HG03575 (cell line): ENCODE data around the gene PNPLA8.

Experiments
- ATAC-seq: cut with Tn5 transposase; IDR thresholded peaks from one replicate; pipeline ENCODE4 v1.9.1; 2021; ENCODE audit not compliant: unreplicated experiment, insufficient number of reproducible peaks, low FRiP score; ENCODE audit errors: extremely low read depth

PNPLA8 gene

DNA sequence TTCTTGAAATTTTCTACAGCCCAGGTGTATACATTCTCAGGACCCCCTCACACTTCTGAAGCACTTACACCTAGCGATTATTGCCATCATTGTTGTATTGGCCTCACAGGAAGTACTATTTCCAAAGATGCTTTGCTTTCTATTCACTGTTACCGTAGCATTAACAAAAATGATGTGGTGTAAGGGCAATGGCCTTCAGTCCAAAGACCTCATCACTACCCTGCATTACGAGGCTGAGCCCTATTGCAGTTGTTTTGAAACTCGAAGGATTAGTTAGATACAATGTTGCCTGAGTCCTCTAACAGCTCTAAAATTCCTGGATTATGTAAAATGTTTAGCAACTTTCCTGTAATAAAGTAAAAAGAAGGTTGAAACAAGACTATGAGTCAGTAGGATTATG, 72.6 kb downstream of the PNPLA8 start:
- ATAC-seq: no peak

DNA sequence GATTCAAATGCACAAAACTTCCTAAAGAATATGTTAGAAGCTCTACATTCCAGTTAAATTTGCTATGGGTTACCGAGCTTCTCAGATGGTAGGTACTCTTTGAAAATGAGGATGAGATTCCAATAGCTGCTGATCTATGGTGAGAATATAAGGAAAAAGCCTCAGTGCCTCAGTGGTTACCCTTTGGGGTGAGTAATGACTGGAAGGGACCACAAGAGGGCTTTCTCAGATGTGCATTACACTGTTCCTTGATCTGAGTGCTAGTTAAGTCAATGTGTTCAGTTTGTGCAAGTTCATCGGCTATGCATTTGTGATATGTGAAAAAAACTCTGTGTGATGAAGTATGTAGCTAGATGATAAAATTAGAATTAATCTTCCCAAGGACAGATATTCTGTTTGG, 73.2 kb downstream of the PNPLA8 start:
- ATAC-seq: no peak

DNA sequence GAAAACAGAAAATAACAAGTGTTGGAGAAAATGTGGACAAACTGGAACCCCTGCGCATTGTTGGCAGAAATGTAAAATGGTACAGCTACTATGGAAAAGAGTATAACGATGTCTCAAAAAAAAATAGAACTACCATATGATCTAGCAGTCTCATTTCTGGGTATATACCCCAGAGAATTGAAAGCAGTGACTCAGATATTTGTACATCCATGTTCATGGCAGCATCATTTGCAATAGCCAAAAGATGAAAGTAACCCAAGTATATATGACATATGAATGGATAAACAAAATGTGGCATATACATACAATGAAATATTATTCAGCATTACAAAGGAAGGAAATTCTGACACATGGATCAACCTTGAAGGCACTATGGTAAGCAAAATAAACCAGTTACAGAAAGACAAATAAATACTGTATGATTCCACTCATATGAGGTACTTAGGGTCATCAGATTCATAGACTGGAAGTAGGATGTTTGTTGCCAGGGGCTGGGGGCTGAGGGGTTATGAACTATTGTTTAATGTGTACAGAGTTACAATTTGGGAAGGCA, 74.6 kb downstream of the PNPLA8 start:
- no peak for ATAC-seq

DNA sequence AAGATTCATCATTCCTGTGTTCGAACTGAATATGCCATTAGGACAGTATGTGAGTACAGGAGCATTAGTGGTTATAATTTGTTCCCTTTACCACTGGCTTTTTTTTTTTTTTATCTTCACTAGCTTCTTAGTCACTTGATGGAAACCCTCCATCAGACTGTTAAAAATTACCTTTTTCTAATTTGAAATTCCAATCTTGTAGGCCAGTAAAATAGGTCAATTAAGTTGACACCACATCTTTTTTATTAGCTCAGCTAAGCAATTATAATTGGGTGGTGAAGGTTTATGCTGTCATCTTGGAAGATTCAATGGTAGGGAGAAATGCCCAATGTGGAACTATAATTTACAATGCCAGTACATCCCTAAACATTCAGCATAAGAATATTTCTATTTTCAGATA, 75.8 kb downstream of the PNPLA8 start:
- ATAC-seq: no peak

DNA sequence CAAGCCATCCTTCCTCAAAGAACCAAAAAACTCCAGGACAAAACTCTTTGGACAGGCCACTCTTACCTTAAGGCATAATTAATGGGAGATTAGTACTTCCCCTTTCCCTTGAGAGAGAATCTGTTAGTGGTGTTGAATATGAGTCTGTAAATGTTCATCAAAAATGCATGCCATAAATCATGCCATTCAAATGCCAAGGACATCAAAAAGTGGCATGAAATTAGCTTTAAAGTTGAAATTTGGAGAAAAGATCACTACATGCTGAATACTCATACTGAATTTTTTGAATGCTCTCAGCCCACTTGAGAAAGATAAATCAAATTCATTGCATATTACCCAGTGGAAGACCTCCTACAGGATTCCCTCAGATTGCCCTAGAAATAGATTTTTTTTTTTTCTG, 76.4 kb downstream of the PNPLA8 start:
- no peak for ATAC-seq

DNA sequence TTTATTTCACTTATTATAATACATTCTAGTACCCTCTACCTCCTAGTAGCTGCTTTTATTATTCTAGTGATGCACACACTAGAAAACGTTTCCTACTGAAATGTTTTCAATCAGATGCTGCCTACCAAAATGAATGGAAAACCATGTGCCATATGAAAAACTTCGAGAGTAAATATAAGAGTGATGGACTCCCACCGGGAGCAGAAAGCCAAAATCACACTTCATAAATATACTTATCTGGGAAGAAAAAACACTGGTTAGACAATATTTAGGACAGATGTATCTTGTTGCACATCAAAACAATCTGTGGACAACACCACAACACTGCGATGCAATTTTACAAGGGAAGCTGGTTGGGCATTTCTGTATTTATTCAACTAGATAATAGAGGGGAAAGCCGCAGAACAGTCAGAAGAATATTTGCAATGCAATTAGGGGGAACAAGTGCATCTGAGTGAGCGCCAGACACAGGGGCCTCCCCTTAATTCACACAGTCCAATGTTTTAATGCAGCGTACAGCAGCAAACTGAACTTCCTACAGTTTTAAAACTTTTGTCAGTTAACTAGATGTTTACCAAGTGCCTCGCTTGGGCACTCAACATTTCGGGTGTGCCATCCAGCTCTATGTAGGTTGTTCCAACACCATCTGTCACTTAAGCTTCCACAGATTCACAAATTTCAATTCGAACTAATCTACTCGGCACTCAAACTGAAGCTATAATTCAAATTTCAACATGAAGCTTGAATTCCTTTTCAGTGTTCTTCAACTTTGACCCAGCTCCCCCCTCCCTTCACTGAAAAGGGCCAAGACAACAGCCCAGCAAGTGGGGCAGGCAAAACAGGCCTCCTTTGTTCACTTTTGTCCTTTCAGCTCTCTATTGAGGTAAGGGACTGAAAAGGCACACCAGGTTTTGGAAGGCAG, 77.1 kb downstream of the PNPLA8 start:
- ATAC-seq: no peak

DNA sequence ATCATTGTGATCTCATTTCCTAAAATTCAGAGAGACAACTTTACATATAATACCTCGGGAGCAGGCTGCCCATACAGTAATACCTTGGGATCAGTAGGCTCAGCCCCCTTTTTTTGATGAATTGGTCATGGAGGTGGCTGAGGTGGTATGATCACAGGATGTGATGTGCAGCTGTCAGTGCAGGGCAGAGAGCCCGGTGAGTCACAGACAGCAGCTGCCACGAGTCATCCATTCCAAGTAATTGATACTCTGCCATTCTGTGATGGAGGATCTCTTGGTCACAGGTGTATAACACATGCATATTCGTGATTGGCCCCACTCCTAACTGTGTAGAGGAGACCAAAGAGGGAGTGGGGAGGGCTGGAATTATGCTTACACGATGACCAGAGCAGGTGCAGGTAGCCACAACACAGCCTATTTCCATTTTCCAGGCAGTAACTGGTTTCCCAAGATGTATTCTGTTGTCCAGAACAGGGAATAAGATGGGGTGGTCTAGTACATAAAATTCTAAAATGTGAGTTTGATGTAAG, 83.8 kb downstream of the PNPLA8 start:
- no peak for ATAC-seq

DNA sequence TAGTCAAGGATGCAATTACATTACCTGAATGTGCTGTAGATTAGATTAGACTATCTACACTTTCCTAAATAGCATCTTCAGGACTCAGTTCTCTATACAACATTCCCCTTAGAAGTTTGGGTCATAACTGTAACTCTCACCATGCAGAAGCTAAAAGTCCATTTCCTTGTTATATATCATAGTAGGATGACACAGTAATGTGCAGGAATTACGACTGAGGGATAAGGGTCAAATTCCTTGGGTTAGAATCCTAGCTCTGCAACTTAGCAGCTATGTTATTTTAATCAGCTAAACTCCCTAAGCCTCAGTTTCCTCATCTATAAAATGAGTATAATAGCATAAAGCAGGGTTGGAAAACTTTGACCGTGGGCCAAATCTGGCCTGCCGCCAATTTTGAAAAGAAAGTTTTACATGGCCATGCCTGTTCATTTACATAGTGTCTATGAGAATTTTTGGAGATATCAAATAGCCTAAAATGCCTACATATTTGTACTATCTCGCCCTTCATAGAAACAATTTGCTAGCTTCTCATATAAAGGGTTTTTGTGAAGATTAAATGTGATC, 84.5 kb downstream of the PNPLA8 start:
- no peak for ATAC-seq

DNA sequence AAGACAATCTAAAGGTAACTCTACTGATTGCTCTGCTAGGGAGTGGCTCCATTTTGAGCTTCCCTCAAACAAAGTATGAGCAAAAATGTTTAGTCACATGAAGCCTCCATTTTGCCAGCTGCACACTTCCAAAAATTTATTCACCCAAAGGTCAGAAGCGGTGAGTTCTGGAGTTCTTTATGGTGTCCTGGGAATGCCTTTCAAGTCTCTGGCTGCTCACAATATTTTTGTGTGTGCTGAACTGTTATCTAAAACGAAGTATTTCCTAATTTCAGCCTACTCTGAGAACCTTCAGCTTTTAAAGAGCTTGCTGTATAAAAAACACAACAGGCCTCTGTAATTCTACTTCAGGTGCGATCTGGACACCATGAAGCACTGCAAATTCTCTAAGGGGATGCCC, 85.3 kb downstream of the PNPLA8 start:
- ATAC-seq: no peak

DNA sequence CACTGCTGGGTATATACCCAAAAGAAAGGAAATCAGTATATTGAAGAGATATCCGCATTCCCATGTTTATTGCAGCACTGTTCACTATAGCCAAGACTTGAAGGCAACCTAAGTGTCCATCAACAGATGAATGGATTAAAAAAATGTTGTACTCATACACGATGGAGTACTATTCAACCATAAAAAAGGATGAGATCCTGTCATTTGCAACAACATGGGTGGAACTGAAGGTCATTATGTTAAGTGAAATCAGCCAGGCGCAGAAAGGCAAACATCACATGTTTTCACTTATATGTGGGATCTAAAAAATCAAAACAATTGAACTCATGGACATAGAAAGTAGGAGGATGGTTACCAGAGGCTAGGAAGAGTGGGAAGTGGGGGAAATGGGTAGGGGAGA, 89.0 kb downstream of the PNPLA8 start:
- ATAC-seq: no peak

DNA sequence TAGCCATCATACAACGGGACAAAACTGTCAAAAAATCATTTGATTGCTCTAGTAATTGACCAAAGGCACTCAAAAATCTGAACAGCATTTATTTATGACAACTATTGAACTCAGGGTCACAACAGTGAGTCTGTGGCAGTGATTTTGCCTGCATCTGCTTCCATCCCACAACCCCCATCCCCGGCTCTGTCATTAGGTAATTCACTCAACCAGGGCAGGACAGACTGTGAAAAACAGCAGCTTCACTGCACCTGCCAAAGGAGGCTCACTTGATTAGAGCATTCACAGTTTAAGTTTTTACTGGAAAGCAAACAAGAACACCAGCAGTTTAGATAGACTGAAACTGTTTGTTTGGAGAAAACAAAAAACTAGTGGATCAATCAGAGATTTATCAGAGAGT, 91.9 kb downstream of the PNPLA8 start:
- no peak for ATAC-seq

DNA sequence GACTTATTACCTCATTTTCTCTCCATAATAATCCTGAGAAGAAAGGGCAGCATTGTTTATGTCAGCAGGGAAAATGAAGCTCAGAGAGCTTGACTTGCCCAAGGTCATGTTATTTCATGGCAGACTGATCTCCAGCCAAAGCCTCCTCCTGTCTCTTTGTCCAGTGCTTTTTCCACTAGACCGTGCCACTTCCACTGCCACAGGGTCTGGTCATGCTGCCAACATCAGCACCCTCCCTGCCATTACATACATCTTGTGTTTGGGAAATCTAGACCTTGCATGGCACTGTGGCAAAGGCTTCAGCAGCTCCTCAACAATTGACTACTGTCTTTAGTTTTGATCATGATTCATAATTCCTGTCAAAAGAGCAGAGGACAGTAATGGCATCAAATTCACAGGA, 94.8 kb downstream of the PNPLA8 start:
- ATAC-seq: no peak

DNA sequence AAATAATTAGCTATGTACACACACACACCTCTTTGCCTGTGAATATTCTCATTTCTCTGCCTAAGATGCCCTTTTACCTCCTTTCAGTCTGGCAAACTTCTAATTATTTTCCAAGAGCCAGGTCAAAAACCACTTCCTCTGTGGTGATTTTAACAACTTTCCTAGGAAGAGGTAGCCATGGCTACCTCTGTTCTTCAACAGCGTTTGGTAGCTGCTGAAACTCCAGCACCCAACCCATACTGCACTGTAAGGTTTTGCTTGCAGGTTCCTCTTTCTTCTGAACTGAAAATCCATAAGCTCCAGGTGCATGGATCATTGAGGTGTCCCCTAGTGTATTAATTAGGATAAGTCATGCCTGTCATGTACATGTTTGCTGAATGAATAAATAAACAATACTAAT, 95.3 kb downstream of the PNPLA8 start:
- no peak for ATAC-seq

DNA sequence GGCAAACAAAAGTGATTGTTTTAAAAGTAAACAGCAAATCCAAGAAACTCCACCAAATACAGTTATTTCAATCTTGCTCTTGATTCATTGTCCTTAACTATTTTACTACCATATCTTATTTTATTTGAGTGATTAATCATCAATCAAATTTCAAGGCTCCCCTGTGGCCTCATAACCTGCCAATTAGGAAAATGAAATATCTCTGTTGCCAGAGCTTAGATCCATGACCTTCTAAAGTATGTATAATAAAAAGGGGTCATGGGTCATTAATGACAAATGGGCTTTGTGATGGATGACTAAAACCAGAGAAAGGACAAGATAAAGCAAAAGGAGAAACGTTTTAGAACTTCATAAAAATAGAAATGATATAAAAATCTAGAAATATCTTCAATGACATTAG, 98.2 kb downstream of the PNPLA8 start:
- no peak for ATAC-seq

DNA sequence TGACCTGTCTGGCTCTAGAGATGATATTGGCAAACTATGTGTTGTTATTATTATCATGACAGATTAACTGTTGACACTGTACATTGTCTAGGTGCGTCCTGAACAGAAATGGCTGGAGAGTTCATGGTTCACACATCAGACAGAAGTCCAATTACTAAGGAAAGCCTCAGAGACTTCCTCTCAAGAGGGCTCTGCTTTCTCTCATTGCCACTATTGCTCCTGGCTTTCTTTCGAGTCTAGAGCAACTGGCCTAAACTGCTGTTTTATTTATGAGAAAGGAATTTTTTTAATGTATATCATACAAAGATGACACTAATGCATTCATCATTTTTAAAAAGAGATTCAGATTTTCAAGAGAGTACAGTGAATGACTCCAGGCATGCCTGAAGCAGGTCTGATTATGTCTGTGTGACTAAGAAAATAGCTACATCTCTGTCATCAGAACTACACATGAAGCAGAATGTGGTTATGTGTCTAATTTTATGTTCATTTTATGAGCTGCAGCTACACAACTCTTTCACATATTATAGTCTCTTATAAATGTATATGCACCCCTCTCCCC, 100.1 kb downstream of the PNPLA8 start:
- no peak for ATAC-seq

DNA sequence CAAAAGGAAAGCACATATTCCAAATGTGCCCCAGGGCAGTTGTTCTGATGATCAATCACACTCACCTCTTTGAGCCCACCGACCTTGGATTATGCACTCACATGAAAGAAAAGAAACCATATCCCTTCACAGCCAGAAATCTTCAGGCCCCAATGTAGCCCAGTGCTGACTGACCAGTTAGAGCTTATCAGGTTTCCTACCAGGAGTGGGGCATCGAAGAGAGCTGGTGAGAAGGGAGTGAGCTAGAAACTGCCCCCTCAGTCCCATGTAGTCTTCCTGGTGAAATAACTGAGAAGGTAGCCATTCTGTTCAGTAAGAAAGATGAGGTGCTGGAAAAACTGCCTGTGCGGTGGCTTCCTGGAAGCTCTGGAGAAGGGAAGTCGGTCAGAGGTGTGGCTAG, 101.9 kb downstream of the PNPLA8 start:
- no peak for ATAC-seq

DNA sequence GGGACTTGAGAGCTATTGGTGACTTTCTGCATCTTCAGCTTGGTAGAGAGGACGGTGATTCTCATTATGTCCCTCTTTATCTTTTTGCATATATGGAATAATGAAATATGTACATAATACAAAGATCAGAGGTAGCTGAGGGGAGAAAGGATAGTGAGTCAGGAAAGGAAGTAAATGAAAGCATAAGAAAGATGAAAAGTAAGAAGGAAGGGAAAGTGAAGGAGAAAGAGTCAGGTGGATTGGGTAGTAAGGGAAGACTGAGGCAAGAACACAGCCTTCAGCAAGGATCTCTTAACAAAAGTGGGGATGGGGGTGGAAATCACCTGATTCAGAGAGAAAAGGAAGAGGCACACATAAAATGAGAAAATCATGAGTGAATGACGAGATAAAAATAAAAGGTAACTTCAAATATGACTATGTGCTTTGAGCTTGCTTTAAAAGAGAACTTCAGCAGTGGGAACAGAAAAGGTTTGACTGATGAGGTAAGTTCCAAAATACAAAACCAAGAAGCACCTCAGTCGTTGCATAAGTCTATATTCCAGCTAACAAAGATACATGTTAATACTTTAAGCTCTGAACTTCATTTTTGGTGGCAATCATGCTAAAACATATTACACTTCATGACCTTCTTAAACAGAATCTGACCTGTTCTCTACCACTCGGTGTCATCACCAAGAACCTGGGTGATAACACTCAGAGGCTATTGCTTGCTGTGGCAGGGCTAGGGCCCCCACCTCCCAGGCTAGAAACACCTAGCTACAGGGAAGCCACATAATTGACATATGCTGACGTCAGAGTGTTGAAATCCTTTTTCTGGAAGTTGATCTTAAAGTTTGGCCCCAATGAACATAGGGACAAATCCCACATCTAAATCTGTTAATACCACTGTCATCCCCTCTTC, 102.6 kb downstream of the PNPLA8 start:
- no peak for ATAC-seq

DNA sequence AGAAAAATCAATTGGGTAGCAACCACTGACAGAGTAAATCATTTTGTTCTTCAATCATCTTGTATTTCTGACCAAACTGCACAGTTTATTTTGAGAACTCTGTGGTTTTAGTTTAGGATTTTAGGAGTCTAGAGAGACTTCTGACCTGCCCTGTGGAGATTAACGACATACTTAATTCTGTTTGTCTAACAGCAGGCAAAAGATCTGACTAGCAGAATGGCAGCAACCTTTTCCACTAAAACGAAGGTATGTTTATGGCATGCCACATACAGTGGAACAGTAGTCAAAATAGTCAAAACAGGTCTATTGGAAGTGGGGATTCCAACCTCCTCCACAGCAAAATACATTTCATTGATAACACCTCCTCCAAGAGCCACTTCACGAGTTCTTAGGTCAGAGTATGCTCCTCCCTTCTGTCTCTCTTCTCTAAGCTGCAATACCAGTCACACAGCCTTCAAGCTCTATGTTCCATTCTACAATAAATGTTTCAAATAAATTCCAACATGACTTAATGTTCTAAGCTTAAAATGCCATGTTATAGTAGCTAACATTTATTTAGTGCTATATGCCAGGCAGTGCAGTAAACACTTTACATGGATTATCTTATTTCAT, 104.1 kb downstream of the PNPLA8 start:
- ATAC-seq: no peak
